ENCODE results near the gene MTCH1. TPM values are rescaled to one million over a fixed set of nuclear protein-coding genes. Genes with fewer than 3 reads are reported as not detected.

MTCH1 gene
- total RNA-seq, 1 experiment from 2014 or later, result 204 TPM

- TF ChIP-seq ZNF532 (CRISPR knock-in tag; IDR thresholded peaks at IDR 0.05; ENCODE audit: borderline replicate concordance) (no peak), ZNF423 (CRISPR knock-in tag; IDR thresholded peaks at IDR 0.05) (no peak), HMGA2 (CRISPR knock-in tag; IDR thresholded peaks at IDR 0.05) (no peak), PRRX2 (CRISPR knock-in tag; IDR thresholded peaks at IDR 0.05) (no peak), TCF7 (CRISPR knock-in tag; IDR thresholded peaks at IDR 0.05; ENCODE audit: low read depth) (no peak), NFYB (CRISPR knock-in tag; conservative IDR thresholded peaks at IDR 0.05; ENCODE audit: low read depth) (no peak)
These were observed 10.6 kb downstream of the MTCH1 start (continued) for GRCh38 chr6:36975231-36976006.

GRCh38 chr6:36973647-36974046, 12.3 kb downstream of the MTCH1 start:
- POLR2A ChIA-PET, result no interaction called here
- Mint-ChIP-seq H3K4me3 (no peak overlapping the region), H3K36me3 (peaks cover 89% of the 10 kb centered on the region), H3K9me3 (no peaks in the 10 kb centered on the region), H3K27me3 (ENCODE audit: low read depth) (no peaks in the 10 kb centered on the region), H3K27ac (no peak overlapping the region), H3K4me1 (no peaks in the 10 kb centered on the region)
- ATAC-seq, result no peak
- CTCF ChIA-PET, result no interaction called here
- no peak for DNase-seq (ENCODE audit: low spot score)
- TF ChIP-seq FOXP1 (CRISPR knock-in tag; IDR thresholded peaks at IDR 0.05; ENCODE audit: borderline replicate concordance) (no peak), E2F4 (CRISPR knock-in tag; IDR thresholded peaks at IDR 0.05; ENCODE audit: borderline replicate concordance, low read depth) (no peak), MLX (CRISPR knock-in tag; IDR thresholded peaks at IDR 0.05) (no peak)

GRCh38 chr6:36973190-36973589, 12.8 kb downstream of the MTCH1 start:
- DNase-seq (ENCODE audit: low spot score) (no peak), ATAC-seq (no peak)
- H3K4me1 Mint-ChIP-seq, result no peaks in the 10 kb centered on the region
- ChIA-PET CTCF (no interaction called here), POLR2A (no interaction called here)
- no peak overlapping the region for H3K4me3 Mint-ChIP-seq
- peaks cover 94% of the 10 kb centered on the region for H3K36me3 Mint-ChIP-seq
- no peaks in the 10 kb centered on the region for H3K9me3 Mint-ChIP-seq
- no peak overlapping the region for H3K27ac Mint-ChIP-seq
- no peak for TF ChIP-seq CDX4 (CRISPR knock-in tag; IDR thresholded peaks at IDR 0.05; ENCODE audit: borderline replicate concordance)
- no peak for TF ChIP-seq CTCF (IDR thresholded peaks at IDR 0.05)
- TF ChIP-seq TEAD4 (CRISPR knock-in tag; IDR thresholded peaks at IDR 0.05), result no peak
- no peak for TF ChIP-seq SP1 (CRISPR knock-in tag; conservative IDR thresholded peaks at IDR 0.05)
- no peak for TF ChIP-seq TCF7 (CRISPR knock-in tag; IDR thresholded peaks at IDR 0.05; ENCODE audit: low read depth)
- TF ChIP-seq ZNF671 (CRISPR knock-in tag; IDR thresholded peaks at IDR 0.05), result no peak
- TF ChIP-seq ERG (CRISPR knock-in tag; IDR thresholded peaks at IDR 0.05), result no peak
- no peak for TF ChIP-seq GRHL2 (CRISPR knock-in tag; IDR thresholded peaks at IDR 0.05; ENCODE audit: insufficient replicate concordance, severe bottlenecking)
- TF ChIP-seq NFE2L1 (CRISPR knock-in tag; IDR thresholded peaks at IDR 0.05), result no peak
- TF ChIP-seq MYBL2 (CRISPR knock-in tag; IDR thresholded peaks at IDR 0.05), result no peak
- TF ChIP-seq FOXJ3 (CRISPR knock-in tag; IDR thresholded peaks at IDR 0.05; ENCODE audit: borderline replicate concordance), result no peak
- no peak for TF ChIP-seq ZBTB21 (CRISPR knock-in tag; IDR thresholded peaks at IDR 0.05; ENCODE audit: borderline replicate concordance)
- TF ChIP-seq ZNF232 (CRISPR knock-in tag; IDR thresholded peaks at IDR 0.05), result no peak
- TF ChIP-seq ATF2 (CRISPR knock-in tag; IDR thresholded peaks at IDR 0.05; ENCODE audit: borderline replicate concordance, low read depth), result no peak
- no peaks in the 10 kb centered on the region for H3K27me3 Mint-ChIP-seq (ENCODE audit: low read depth)
